Stimulated activated CD8-positive, alpha-beta memory T cell treated with anti-CD3 and anti-CD28 coated beads, Interleukin-15, amount 100 ng/mL, for 24 hours (primary cell): ENCODE data around the gene ZDHHC7.
"Not testable (repeated sequence)": the region's sequence is repeated elsewhere in the genome, so short reads cannot be mapped to it uniquely, and the experiment has no call there.

Source experiments
- DNase-seq: peaks from one replicate; pipeline ENCODE4 v3.0.0-alpha.2; 2020; ENCODE audit warnings: low read depth

The ZDHHC7 gene

GRCh38 chr16:85042606-85043005, 31.3 kb upstream of the ZDHHC7 start:
- no peak for DNase-seq

- DNase-seq = no peak
These were observed 30.8 kb upstream of the ZDHHC7 start for GRCh38 chr16:85042167-85042526.

- DNase-seq = no peak
These were observed 30.2 kb upstream of the ZDHHC7 start for GRCh38 chr16:85041219-85042166.

- no peak for DNase-seq
These were observed 29.4 kb upstream of the ZDHHC7 start for GRCh38 chr16:85040685-85041084.

- DNase-seq = no peak
These were observed 26.4 kb upstream of the ZDHHC7 start for GRCh38 chr16:85037721-85038120.

GRCh38 chr16:85037050-85037410, 25.7 kb upstream of the ZDHHC7 start:
- DNase-seq = no peak

- DNase-seq = no peak
These were observed 25.1 kb upstream of the ZDHHC7 start for GRCh38 chr16:85036236-85037049.

GRCh38 chr16:85034591-85035433, 23.5 kb upstream of the ZDHHC7 start:
- DNase-seq = no peak

GRCh38 chr16:85033171-85033570, 21.8 kb upstream of the ZDHHC7 start:
- DNase-seq = no peak

GRCh38 chr16:85032187-85032586, 20.9 kb upstream of the ZDHHC7 start:
- not testable (repeated sequence) for DNase-seq

GRCh38 chr16:85031451-85031850, 20.1 kb upstream of the ZDHHC7 start:
- DNase-seq = no peak

- DNase-seq = no peak
These were observed 18.7 kb upstream of the ZDHHC7 start for GRCh38 chr16:85029981-85030401.

GRCh38 chr16:85029408-85029784, 18.1 kb upstream of the ZDHHC7 start:
- DNase-seq = no peak

GRCh38 chr16:85028685-85029407, 17.5 kb upstream of the ZDHHC7 start:
- DNase-seq = peak; percentile 25

GRCh38 chr16:85027958-85028684, 16.8 kb upstream of the ZDHHC7 start:
- DNase-seq = no peak

- peak; percentile 97 for DNase-seq
These were observed 16.1 kb upstream of the ZDHHC7 start, which contains the start of gene KIAA0513 for GRCh38 chr16:85027349-85027957. KIAA0513 (plus strand) TSS chr16:85027795; CDS start chr16:85067072, 39,277 bp downstream.

GRCh38 chr16:85026703-85027102, 15.4 kb upstream of the ZDHHC7 start:
- DNase-seq = no peak

- DNase-seq = no peak
These were observed 14.7 kb upstream of the ZDHHC7 start for GRCh38 chr16:85025781-85026653.

- no peak for DNase-seq
These were observed 8.4 kb upstream of the ZDHHC7 start for GRCh38 chr16:85019659-85020245.
